ENCODE data around the gene IL37. TPM values are rescaled to one million over a fixed set of nuclear protein-coding genes. Genes with fewer than 3 reads are reported as not detected.

The IL37 gene
- total RNA-seq, 1 experiment from 2014 or later: not detected

GRCh38 chr2:112954364-112954763, 43.4 kb downstream of the IL37 start:
- no peak for DNase-seq (ENCODE audit: extremely low read depth, low read depth)

GRCh38 chr2:112957511-112957910, 46.5 kb downstream of the IL37 start:
- DNase-seq (ENCODE audit: extremely low read depth, low read depth): no peak

GRCh38 chr2:112958428-112959108, 47.6 kb downstream of the IL37 start:
- DNase-seq (ENCODE audit: extremely low read depth, low read depth): peak; percentile 76

GRCh38 chr2:112959109-112959812, 48.3 kb downstream of the IL37 start:
- no peak for DNase-seq (ENCODE audit: extremely low read depth, low read depth)

- DNase-seq (ENCODE audit: extremely low read depth, low read depth): no peak
Measured at GRCh38 chr2:112960230-112960825, 49.4 kb downstream of the IL37 start.

GRCh38 chr2:112962308-112963175, 51.6 kb downstream of the IL37 start:
- DNase-seq (ENCODE audit: extremely low read depth, low read depth): no peak

GRCh38 chr2:112967023-112967422, 56.1 kb downstream of the IL37 start:
- DNase-seq (ENCODE audit: extremely low read depth, low read depth): no peak

Other genes starting within 250 kb of the IL37 start
- gene NT5DC4, start 190.1 kb upstream of the IL37 start, total RNA-seq (2014; rRNA removed; shearing (Covaris generic)): not detected in 2 replicates
- gene CKAP2L, start 146.6 kb upstream of the IL37 start, total RNA-seq (2014; rRNA removed; shearing (Covaris generic)): 21.0 and 22.6 TPM in 2 replicates
- 22.0 and 22.1 TPM in 2 replicates for gene IL1A, start 126.7 kb upstream of the IL37 start, total RNA-seq (2014; rRNA removed; shearing (Covaris generic))
- 2.2 and 2.5 TPM in 2 replicates for gene IL1B, start 74.4 kb upstream of the IL37 start, total RNA-seq (2014; rRNA removed; shearing (Covaris generic))
- gene IL36G, start 66.8 kb downstream of the IL37 start, total RNA-seq (2014; rRNA removed; shearing (Covaris generic)): not detected in 2 replicates
- gene IL36A, start 94.3 kb downstream of the IL37 start, total RNA-seq (2014; rRNA removed; shearing (Covaris generic)): not detected in 2 replicates
- gene IL36B, start 141.7 kb downstream of the IL37 start, total RNA-seq (2014; rRNA removed; shearing (Covaris generic)): not detected in 2 replicates
- not detected in 2 replicates for gene IL36RN, start 148.0 kb downstream of the IL37 start, total RNA-seq (2014; rRNA removed; shearing (Covaris generic))
- not detected in 2 replicates for gene IL1F10, start 156.8 kb downstream of the IL37 start, total RNA-seq (2014; rRNA removed; shearing (Covaris generic))
- not detected in 2 replicates for gene IL1RN, start 216.4 kb downstream of the IL37 start, total RNA-seq (2014; rRNA removed; shearing (Covaris generic))